H1 (cell line): Measurements from ENCODE around the gene WIPF3. TPM values are rescaled to one million over a fixed set of nuclear protein-coding genes. Genes with fewer than 3 reads are reported as not detected.

Experiments
- CTCF ChIA-PET: fragments of 300-600 bp; sonication (Branson Sonifier 250); formaldehyde crosslinking; loops from one replicate; lab custom pipeline; 2021; ENCODE audit not compliant: partially characterized antibody; lab: Charles Lee
- POLR2A ChIA-PET: fragments of 300-600 bp; sonication (Branson Sonifier 250); formaldehyde crosslinking; loops from one replicate; lab custom pipeline; 2021; ENCODE audit warnings: inconsistent platforms; ENCODE audit not compliant: partially characterized antibody; lab: Charles Lee
- DNase-seq, 2 experiments: peaks; one replicate each; pipeline versions ENCODE4 v3.0.0 to v3.0.0-alpha.2; 2010 to 2022; ENCODE audit warnings: low spot score in 2 of 2, low read depth in 1 of 2, mixed read lengths in 1 of 2
- FAIRE-seq: peaks from 2 replicates; lab custom pipeline; 2011; peaks lifted over from hg19 to GRCh38; lab: Jason Lieb, UNC
- H2AFZ ChIP-seq: 2 replicates; pipeline ENCODE4 v1.8.1; 2012; ENCODE audit warnings: low read length, inconsistent platforms
- H2AK5ac ChIP-seq: 2 replicates; pipeline ENCODE4 v1.6.1; 2013; ENCODE audit warnings: low read depth, low read length
- H2BK120ac ChIP-seq: replicated peaks from 2 replicates; pipeline ENCODE3; 2013; ENCODE audit warnings: low read depth, low read length, inconsistent platforms
- H2BK12ac ChIP-seq: 2 replicates; pipeline ENCODE4 v1.6.1; 2013; ENCODE audit warnings: low read depth, low read length
- H2BK15ac ChIP-seq: 2 replicates; pipeline ENCODE4 v1.6.1; 2013; ENCODE audit warnings: low read length
- H2BK20ac ChIP-seq: 2 replicates; pipeline ENCODE4 v1.6.1; 2013; ENCODE audit warnings: low read length
- H2BK5ac ChIP-seq: 2 replicates; pipeline ENCODE4 v1.6.1; 2013; ENCODE audit warnings: low read depth, low read length
- H3K14ac ChIP-seq: 2 replicates; pipeline ENCODE4 v1.6.1; 2013; ENCODE audit warnings: inconsistent platforms; ENCODE audit not compliant: insufficient read length
- H3K18ac ChIP-seq: 2 replicates; pipeline ENCODE4 v1.6.1; 2013; ENCODE audit warnings: low read length; ENCODE audit errors: extremely low read depth
- H3K23ac ChIP-seq: 2 replicates; pipeline ENCODE4 v1.6.1; 2013; ENCODE audit warnings: inconsistent platforms; ENCODE audit not compliant: insufficient read length
- H3K23me2 ChIP-seq: 2 replicates; pipeline ENCODE4 v1.6.1; 2013; ENCODE audit warnings: low read depth, low read length
- H3K27ac ChIP-seq: 2 replicates; pipeline ENCODE4 v1.6.1; 2011; ENCODE audit warnings: low read depth, low read length, inconsistent platforms
- H3K27me3 ChIP-seq, 4 experiments: replicated peaks in 1 of 4; 1 replicate in 1 of 4; 2 replicates in 3 of 4; pipeline versions ENCODE4 v1.6.1 to v1.8.1; 2011 to 2013; ENCODE audit warnings: low read length in 3 of 4, mild to moderate bottlenecking in 3 of 4, inconsistent platforms in 2 of 4, mixed read lengths in 2 of 4, moderate library complexity in 1 of 4; ENCODE audit not compliant: control insufficient read depth in 3 of 4, insufficient read depth in 3 of 4; ENCODE audit errors: extremely low read depth in 1 of 4
- H3K36me3 ChIP-seq, 4 experiments: 2 replicates each; pipeline versions ENCODE4 v1.6.1 to v1.8.1; 2011 to 2013; ENCODE audit warnings: mild to moderate bottlenecking in 4 of 4, low read length in 3 of 4, moderate library complexity in 2 of 4, control low read depth in 1 of 4, inconsistent platforms in 1 of 4; ENCODE audit not compliant: insufficient read depth in 4 of 4, control insufficient read depth in 2 of 4
- H3K4ac ChIP-seq: replicated peaks from 2 replicates; pipeline ENCODE3; 2013; ENCODE audit warnings: low read length, low read depth, mixed read lengths, inconsistent platforms; ENCODE audit not compliant: insufficient read length
- H3K4me1 ChIP-seq, 4 experiments: replicated peaks in 1 of 4; 1 replicate in 1 of 4; 2 replicates in 3 of 4; pipeline versions ENCODE4 v1.6.1 to v1.8.1; 2011 to 2013; ENCODE audit warnings: low read length in 3 of 4, inconsistent platforms in 2 of 4, mixed read lengths in 1 of 4; ENCODE audit not compliant: insufficient read depth in 4 of 4, control insufficient read depth in 3 of 4
- H3K4me2 ChIP-seq, 2 experiments: 2 replicates each; pipeline versions ENCODE4 v1.6.1 to v1.8.1; 2011 to 2013; ENCODE audit warnings: low read depth in 2 of 2, low read length in 2 of 2, control low read depth in 1 of 2, inconsistent platforms in 1 of 2, mild to moderate bottlenecking in 1 of 2; ENCODE audit not compliant: insufficient read depth in 1 of 2
- H3K4me3 ChIP-seq, 4 experiments: fragments of 200-600, 300-600 bp in 1 of 4; sonication (generic), shearing (Covaris generic), sonication (Bioruptor Twin) in 1 of 4; 2 replicates each; pipeline versions ENCODE4 v1.5.1 to v1.8.1; 2011 to 2016; ENCODE audit warnings: low read length in 4 of 4, low read depth in 3 of 4, control low read depth in 2 of 4, inconsistent platforms in 2 of 4, mild to moderate bottlenecking in 2 of 4, mixed read lengths in 1 of 4, moderate library complexity in 1 of 4; ENCODE audit not compliant: insufficient read depth in 2 of 4; ENCODE audit errors: extremely low read depth in 1 of 4
- H3K56ac ChIP-seq: replicated peaks from 2 replicates; pipeline ENCODE3; 2013; ENCODE audit warnings: low read depth, mild to moderate bottlenecking, mixed read lengths, low read length, inconsistent platforms; ENCODE audit not compliant: insufficient read length
- H3K79me1 ChIP-seq: 2 replicates; pipeline ENCODE4 v1.6.1; 2013; ENCODE audit warnings: low read depth, low read length, control low read depth
- H3K79me2 ChIP-seq, 2 experiments: 2 replicates each; pipeline versions ENCODE4 v1.6.1 to v1.8.1; 2012 to 2013; ENCODE audit warnings: low read length in 2 of 2, mild to moderate bottlenecking in 2 of 2, inconsistent platforms in 1 of 2; ENCODE audit not compliant: insufficient read depth in 2 of 2, control insufficient read depth in 1 of 2
- H3K9ac ChIP-seq, 4 experiments: replicated peaks in 1 of 4; 1 replicate in 1 of 4; 2 replicates in 3 of 4; pipeline versions ENCODE4 v1.6.1 to v1.8.1; 2011 to 2013; ENCODE audit warnings: low read depth in 3 of 4, low read length in 3 of 4, control low read depth in 2 of 4, mild to moderate bottlenecking in 2 of 4, moderate library complexity in 2 of 4, inconsistent platforms in 1 of 4; ENCODE audit errors: extremely low read depth in 1 of 4
- H3K9me3 ChIP-seq, 2 experiments: 2 replicates each; pipeline versions ENCODE4 v1.6.1 to v1.8.1; 2012 to 2013; ENCODE audit warnings: mild to moderate bottlenecking in 2 of 2, moderate library complexity in 2 of 2, control low read depth in 1 of 2, inconsistent platforms in 1 of 2, low read depth in 1 of 2, low read length in 1 of 2, mixed read lengths in 1 of 2; ENCODE audit not compliant: insufficient read depth in 2 of 2
- H4K20me1 ChIP-seq, 2 experiments: replicated peaks in 1 of 2; 2 replicates each; pipeline versions ENCODE3 to v1.8.1; 2011 to 2013; ENCODE audit warnings: inconsistent platforms in 2 of 2, low read length in 2 of 2, mild to moderate bottlenecking in 1 of 2; ENCODE audit not compliant: insufficient read depth in 2 of 2, control insufficient read depth in 1 of 2
- H4K5ac ChIP-seq: 2 replicates; pipeline ENCODE4 v1.6.1; 2013; ENCODE audit warnings: low read length, low read depth, mixed read lengths, inconsistent platforms; ENCODE audit not compliant: insufficient read length
- H4K8ac ChIP-seq: 2 replicates; pipeline ENCODE4 v1.8.0; 2013; ENCODE audit warnings: mild to moderate bottlenecking, moderate library complexity, low read length, inconsistent platforms; ENCODE audit not compliant: insufficient read depth; ENCODE audit errors: extremely low read depth
- H4K91ac ChIP-seq: replicated peaks from 2 replicates; pipeline ENCODE3; 2013; ENCODE audit warnings: low read length, mixed read lengths, inconsistent platforms; ENCODE audit not compliant: insufficient read length
- BACH1 ChIP-seq: IDR thresholded peaks from 2 replicates; pipeline ENCODE4 v1.6.1; 2012; ENCODE audit warnings: low read length, improper control_type of control experiment
- BCL11A ChIP-seq, 2 experiments: IDR thresholded peaks; one replicate each; pipeline ENCODE4 v1.6.1; 2011; ENCODE audit warnings: low read depth in 2 of 2, low read length in 2 of 2, mild to moderate bottlenecking in 2 of 2
- CBX8 ChIP-seq: fragments of 300-800, 300-1000 bp; sonication (generic); IDR thresholded peaks from 2 replicates; pipeline ENCODE4 v1.7.1; 2016; ENCODE audit warnings: low read depth, low read length, borderline replicate concordance
- RBBP5 ChIP-seq: IDR thresholded peaks from 2 replicates; pipeline ENCODE4 v1.7.1; 2012; ENCODE audit warnings: low read depth, mild to moderate bottlenecking, inconsistent platforms, low read length, moderate library complexity, borderline replicate concordance
- RXRA ChIP-seq: IDR thresholded peaks from 2 replicates; pipeline ENCODE4 v1.6.1; 2011; ENCODE audit warnings: low read depth, mild to moderate bottlenecking, low read length, moderate library complexity; ENCODE audit not compliant: insufficient read depth
- SAP30 ChIP-seq: fragments of 300-600 bp; sonication (generic); IDR thresholded peaks from 2 replicates; pipeline ENCODE4 v1.7.1; 2012; ENCODE audit warnings: low read length, moderate library complexity, mild to moderate bottlenecking, inconsistent platforms; ENCODE audit not compliant: insufficient read depth, insufficient replicate concordance
- SIN3A ChIP-seq, 2 experiments: IDR thresholded peaks in 1 of 2; conservative IDR thresholded peaks in 1 of 2; 2 replicates each; pipeline ENCODE4 v1.6.1; 2011 to 2012; ENCODE audit warnings: low read length in 2 of 2, improper control_type of control experiment in 1 of 2, low read depth in 1 of 2, mild to moderate bottlenecking in 1 of 2
- WGBS, 2 experiments: shearing (Covaris generic) in 1 of 2; methylation state at CpG; one replicate each; pipeline versions ENCODE4 v1.1.6 to v1.1.7; 2013 to 2015; ENCODE audit warnings: low lambda C conversion rate in 2 of 2, mixed read lengths in 2 of 2, inconsistent platforms in 1 of 2, low coverage in 1 of 2, missing lambda C conversion rate in 1 of 2; ENCODE audit not compliant: insufficient replicate concordance in 2 of 2, insufficient coverage in 1 of 2, insufficient read length in 1 of 2; ENCODE audit errors: extremely low coverage in 1 of 2, missing lambda C conversion rate in 1 of 2; 5-methylcytosine and 5-hydroxymethylcytosine counted together
- polyA plus RNA-seq, 7 experiments: library from polyadenylated mRNA; depleted of rRNA in 3 of 7; stranded (reverse) in 5 of 7; unstranded in 2 of 7; fragments of >200 nt in 5 of 7; fragments of 200-250 nt in 2 of 7; gene quantifications; 1 replicate in 5 of 7; 2 replicates in 1 of 7; 4 replicates in 1 of 7; pipeline versions ENCODE4 v1.2.1 to v1.2.3, GENCODE V29; 2011 to 2013; ENCODE audit warnings: missing spikeins in 2 of 7, mixed read lengths in 2 of 7
- total RNA-seq: library from RNA; stranded (reverse); fragmentation: NEBNext Ultra II Directional; extraction: Animal tissue kit (Norgen Biotek cat#: 25700); gene quantifications from 2 replicates; pipeline ENCODE4 v1.2.1, GENCODE V29; 2021
- TF ChIP-seq, protein P1 (sequence below): IDR thresholded peaks from 2 replicates; pipeline ENCODE4 v1.6.1; 2012; ENCODE audit warnings: inconsistent platforms

Gene WIPF3
- total and polyA plus RNA-seq, 2 of the 8 experiments (the other 6 are each of a cell fraction or from before 2014, with no cell fraction given) = 5.0 to 12.1 TPM

GRCh38 chr7:29906200-29907022 is 100.1 kb downstream of the WIPF3 start:
- peaks cover 4% of the 10 kb centered on the region in 2 experiments; a peak in 3 of 4 replicates for H3K9me3 ChIP-seq
- H2BK12ac ChIP-seq = no peak overlapping the region
- no peak overlapping the region for H3K56ac ChIP-seq
- H3K79me2 ChIP-seq = no peaks in the 10 kb centered on the region
- H2AFZ ChIP-seq = no peak overlapping the region
- H3K27ac ChIP-seq = no peak overlapping the region
- H3K27me3 ChIP-seq = no peaks in the 10 kb centered on the region
- no peak overlapping the region for H3K4ac ChIP-seq
- H3K9ac ChIP-seq = no peak overlapping the region
- no peak overlapping the region for H2BK5ac ChIP-seq
- ChIA-PET CTCF (interaction anchor here (1.1 to 1.4 kb wide), 4 partner anchors 15 to 71 kb away, joined by 3 to 5 read pairs (median 4); no protein-coding TSS in a partner anchor), POLR2A (no interaction called here)
- H3K36me3 ChIP-seq = peaks cover 3 to 35% (median 20%) of the 10 kb centered on the region in 4 experiments; a peak in 6 of 8 replicates
- H3K4me3 ChIP-seq = no peak overlapping the region
- no peaks in the 10 kb centered on the region for H3K79me1 ChIP-seq
- DNase-seq (no peak), FAIRE-seq (no peak)
- H2BK15ac ChIP-seq = no peak overlapping the region
- H3K4me1 ChIP-seq = no peaks in the 10 kb centered on the region
- H4K20me1 ChIP-seq = no peaks in the 10 kb centered on the region
- no peak overlapping the region for H2BK20ac ChIP-seq
- no peaks in the 10 kb centered on the region for H3K23me2 ChIP-seq
- no peak overlapping the region for H3K4me2 ChIP-seq
- no peak overlapping the region for H4K8ac ChIP-seq
- H3K23ac ChIP-seq = no peak overlapping the region
- no peak overlapping the region for H4K5ac ChIP-seq
- no peak overlapping the region for H2BK120ac ChIP-seq
- no peak overlapping the region for H3K14ac ChIP-seq
- H2AK5ac ChIP-seq = no peak overlapping the region
- no peak overlapping the region for H3K18ac ChIP-seq
- TF ChIP-seq RBBP5 (no peak), SIN3A (conservative IDR thresholded peaks at IDR 0.05 in 1 of 2, IDR thresholded peaks at IDR 0.05 in 1 of 2; ENCODE audit: low read depth in 1 of 2, low read length in 2 of 2) (no peak), CBX8 (no peak), SAP30 (no peak), RXRA (no peak), BCL11A (IDR thresholded peaks at IDR 0.05; ENCODE audit: low read depth in 2 of 2, low read length in 2 of 2) (no peak), BACH1 (no peak)
- TF ChIP-seq, protein P1, sequence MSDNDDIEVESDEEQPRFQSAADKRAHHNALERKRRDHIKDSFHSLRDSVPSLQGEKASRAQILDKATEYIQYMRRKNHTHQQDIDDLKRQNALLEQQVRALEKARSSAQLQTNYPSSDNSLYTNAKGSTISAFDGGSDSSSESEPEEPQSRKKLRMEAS = no peak
- WGBS, 2 experiments = 91% methylated on average over 3 of the region's 3 CpGs; no CpG with 5 or more reads in 1 of the 2 experiments
- no peak overlapping the region for H4K91ac ChIP-seq
